HK-2 (cell line): ENCODE results near the gene U2AF2.

Experiments
- DNase-seq: peaks from one replicate; pipeline ENCODE4 v3.0.0-alpha.2; 2018; ENCODE audit not compliant: unreplicated experiment

The U2AF2 gene

GRCh38 chr19:55690109-55690768 lies 35.4 kb downstream of the U2AF2 start:
- DNase-seq = peak; percentile 59

DNA sequence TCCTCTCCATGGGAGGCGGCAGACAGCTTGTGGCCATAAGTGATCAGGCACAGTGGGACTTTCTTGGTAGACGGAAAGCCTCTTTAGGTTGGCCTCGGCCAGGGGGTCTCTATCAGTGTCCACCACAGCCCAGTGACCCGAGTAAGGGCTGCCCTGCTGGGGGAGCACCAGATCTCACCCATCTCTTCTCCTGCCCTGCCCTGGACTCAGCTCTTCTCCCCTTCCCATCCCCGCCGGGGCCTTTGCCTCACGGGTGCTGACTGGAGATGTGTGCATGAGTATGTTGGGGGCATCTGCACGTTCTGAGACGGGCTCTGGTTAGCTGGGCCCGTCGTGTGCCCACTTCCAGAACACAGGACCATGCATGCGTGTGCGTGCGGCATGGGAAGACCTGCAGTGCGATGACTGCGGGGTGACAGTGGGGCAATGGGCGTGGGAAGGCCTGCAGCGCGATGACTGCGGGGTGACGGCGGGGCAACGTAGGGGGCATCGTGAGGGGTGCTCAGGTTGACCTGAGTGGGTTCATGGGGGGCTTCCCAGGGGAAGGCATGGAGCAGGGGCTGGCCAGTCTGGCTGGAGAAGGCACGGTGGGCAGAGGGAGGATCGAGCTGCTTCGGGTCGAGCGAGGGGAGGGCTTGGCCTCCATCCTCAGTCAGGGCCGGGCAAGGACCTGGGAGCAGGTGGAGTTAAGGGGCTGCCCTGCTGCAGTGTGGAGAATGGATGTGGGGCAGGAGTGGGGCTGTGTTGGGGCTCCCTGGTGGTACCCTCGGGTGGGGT lies 36.1 kb downstream of the U2AF2 start:
- DNase-seq = no peak

GRCh38 chr19:55691561-55692481 lies 37.0 kb downstream of the U2AF2 start:
- DNase-seq = no peak

GRCh38 chr19:55692681-55693081 lies 37.8 kb downstream of the U2AF2 start:
- DNase-seq = no peak

DNA sequence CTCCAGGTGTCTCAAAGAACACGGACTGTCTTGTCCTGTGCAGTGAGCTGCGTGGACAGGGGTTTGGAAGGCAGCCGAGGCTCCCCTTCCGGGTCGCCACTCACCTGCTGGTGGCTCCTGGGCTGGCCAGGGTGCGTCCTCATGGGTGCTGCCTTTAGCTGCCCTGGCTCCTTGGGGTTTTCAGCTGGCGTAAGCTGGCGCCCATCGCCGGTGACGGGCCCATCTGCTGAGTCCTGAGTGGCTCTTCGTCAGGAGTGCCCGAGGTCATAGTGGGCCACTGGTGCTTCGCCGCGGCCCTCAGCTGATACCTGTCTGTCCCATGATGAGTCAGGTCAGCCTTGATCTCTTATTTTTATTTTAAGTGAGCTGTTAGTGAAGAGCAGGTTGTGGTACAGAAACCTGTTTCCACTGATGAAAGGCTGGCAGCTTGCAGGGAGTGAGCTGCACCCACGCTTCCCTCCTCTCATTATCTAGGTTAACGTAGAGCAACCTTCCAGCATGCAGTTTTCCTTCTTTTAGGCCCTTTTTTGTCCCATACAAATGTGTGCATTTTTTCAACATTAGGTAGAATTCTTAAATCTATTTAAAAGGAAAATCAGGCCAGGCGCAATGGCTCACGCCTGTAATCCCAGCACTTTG lies 38.6 kb downstream of the U2AF2 start:
- no peak for DNase-seq

DNA sequence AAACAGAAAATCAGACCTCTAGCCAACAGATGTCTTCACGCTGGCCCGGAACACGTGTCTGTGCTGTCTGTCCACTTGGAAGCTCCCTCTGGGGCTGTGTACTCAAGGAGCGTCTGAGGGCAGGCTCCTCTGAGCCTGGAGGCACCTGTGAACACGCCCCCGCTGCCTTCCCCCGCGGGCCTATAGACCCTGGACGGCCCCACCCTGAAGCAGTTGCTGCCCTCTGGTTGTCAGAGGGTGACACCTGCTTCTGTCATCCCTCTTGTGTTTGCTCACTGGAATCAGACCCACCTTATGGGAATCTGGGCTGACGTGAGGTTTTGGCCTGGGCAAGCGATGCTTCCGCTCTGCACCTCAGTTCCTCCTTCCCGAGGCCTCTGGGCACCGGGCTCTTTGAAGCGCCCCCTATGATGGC lies 39.4 kb downstream of the U2AF2 start:
- no peak for DNase-seq

DNA sequence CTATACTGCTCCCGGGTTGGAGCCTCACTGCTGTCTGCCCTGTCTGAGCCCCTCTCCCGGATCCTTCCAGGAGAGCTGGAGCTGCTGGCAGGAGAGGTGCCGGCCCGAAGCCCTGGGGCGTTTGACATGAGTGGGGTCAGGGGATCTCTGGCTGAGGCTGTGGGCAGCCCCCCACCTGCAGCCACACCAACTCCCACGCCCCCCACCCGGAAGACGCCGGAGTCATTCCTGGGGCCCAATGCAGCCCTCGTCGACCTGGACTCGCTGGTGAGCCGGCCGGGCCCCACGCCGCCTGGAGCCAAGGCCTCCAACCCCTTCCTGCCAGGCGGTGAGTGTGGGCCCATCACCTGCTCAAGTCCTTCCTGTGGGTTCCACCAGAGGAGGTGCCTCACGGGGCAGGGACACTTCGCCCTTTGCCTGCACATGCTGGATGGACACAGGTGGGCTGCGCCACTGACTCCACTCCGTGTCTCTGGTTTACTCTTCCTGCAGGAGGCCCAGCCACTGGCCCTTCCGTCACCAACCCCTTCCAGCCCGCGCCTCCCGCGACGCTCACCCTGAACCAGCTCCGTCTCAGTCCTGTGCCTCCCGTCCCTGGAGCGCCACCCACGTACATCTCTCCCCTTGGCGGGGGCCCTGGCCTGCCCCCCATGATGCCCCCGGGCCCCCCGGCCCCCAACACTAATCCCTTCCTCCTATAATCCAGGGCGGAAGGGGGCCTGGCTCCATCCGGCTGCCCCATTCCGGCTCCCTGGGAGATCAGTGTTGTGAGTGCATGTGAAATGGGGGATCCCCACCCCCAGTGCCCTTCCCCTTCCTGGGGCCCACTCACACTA lies 40.0 kb downstream of the U2AF2 start:
- DNase-seq = no peak

DNA sequence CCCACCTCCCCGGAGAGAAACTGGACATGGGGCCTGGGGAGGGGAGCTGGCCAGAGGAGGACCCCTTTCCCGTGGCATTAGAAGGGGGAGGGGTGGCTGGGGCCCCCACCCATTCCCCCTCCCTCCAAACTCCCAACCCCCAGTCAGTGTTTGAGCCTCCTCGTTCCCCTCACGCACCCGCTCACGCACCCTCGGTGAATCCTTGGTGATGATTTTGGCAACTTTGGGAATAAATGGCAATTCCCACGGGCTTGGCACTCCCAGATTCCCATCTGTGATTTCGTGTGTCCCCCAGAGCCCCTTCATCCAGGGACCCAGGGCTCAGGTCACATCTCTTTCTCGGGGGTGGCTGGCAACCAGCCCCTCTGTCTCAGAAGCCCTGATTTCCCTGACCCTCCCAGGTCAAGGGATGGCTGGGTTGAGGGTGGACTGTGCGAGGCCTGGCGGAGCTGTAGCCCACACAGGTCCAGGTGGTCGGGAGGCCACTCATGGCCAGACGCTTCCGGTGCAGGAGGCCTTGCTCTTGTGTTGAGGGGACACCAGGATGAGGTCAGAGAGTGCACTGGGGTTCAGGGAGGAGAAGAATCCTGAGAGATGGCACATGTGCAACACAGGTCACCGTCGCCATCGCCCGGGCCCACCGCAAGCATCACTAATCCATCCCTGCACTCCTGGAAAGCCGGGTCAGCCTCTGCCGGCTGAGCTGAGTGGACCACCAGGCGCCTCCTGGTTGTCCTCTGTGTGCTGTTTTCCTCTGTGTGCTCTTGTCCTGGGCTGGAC lies 40.9 kb downstream of the U2AF2 start:
- DNase-seq = no peak

DNA sequence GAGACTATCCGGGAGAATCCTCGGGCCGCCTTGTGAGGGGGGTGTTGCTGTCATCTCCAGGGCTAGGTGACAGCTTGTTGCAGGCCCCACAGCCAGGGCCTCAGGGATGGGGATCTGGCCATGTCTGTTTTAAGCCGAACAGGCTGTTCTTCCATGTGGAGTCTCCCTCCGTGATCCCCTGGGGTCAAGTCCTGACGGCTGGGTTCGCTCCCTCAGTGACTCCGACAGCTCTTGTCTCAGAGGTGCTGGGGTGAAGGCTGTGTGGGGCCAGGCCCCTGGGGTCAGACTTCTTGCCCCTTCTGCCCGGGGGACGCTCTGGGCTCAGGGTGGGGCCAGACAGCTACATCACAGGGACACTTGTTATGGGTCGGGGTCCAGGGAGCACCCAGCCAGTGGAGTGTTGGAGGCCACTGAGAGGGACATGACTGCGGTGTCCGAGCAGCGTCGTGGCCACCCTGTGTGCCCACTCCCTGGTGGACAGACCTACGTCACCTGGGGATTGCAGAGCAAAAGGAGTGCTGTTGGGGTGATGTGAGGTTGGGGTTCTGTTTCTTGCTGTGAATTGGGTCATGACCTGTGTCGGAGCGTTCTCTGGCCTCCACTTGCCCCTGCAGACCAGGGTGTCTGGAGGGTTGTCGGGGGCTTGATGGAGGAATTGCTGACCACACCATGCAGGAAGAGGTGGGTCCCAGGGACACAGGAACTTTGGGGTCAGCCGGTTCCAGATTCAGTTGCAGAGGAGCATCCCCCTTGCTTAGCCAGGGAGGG lies 41.6 kb downstream of the U2AF2 start:
- no peak for DNase-seq

GRCh38 chr19:55697069-55697440 lies 42.2 kb downstream of the U2AF2 start:
- DNase-seq = no peak

GRCh38 chr19:55697698-55698097 lies 42.9 kb downstream of the U2AF2 start:
- DNase-seq = no peak

DNA sequence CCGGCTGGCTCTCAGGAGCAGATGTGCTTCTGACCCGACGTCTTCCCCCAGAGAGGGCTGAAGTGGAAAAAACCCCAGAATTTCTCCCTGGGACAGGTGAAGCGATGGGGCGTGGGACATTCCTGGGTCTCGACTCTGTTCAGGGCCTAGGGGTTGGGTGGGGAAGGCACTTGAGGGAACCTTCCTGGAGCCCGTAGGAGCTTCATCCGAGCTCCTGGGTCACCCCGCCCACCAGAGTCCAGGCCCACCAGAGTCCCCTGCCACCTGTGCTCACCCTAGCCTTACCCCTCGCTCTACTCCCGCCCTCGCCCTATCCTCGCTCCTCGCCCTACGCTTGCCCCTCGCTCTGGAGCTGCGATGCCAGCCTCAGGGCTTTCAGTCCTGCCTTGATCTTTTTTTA lies 43.4 kb downstream of the U2AF2 start:
- no peak for DNase-seq

GRCh38 chr19:55699221-55699620 lies 44.4 kb downstream of the U2AF2 start:
- DNase-seq = no peak

GRCh38 chr19:55700813-55701212 lies 46.0 kb downstream of the U2AF2 start:
- no peak for DNase-seq

DNA sequence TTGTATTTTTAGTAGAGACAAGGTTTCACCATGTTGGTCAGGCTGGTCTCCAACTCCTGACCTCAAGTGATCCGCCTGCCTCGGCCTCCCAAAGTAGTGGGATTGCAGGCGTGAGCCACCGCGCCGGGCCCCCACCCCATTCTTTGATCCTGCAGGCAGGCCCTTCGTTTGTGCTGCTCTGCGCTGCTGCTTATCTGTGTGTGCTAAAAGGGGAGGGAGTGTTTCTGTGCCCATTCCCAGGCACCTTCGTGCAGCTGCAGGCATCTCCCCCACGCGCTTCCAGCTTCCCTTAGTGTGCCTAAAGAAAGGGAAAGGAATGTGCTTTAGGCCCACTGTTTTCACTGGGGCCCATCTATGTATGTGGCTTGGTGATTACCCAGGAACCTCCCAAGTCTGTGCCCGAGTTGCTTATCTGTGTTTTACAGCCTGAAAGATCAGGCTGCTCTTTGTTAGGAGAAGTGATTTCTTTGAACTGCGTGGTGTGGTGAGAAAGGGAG lies 47.3 kb downstream of the U2AF2 start:
- DNase-seq = no peak

DNA sequence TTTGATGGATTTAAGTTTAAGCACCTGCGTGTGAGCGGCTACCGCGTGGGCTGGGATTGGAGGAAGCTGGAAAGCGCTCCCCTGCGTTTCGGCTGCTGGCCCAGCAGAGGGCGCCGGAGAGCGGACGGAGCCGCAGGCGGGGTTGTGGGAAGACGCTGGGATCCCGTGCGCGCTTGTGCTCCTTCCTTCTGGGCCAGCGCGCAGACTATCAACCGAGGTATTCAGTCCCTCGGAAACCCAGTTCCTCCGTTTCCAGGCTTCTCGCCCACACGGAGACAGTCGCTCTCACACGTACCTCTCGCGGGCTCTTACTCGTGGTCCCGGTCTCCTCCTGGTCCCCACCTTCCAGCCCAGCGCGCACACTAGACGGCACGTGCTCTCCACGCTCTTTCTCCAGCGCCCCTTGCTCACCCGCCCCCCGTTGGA lies 49.0 kb downstream of the U2AF2 start:
- no peak for DNase-seq

GRCh38 chr19:55704494-55705245 lies 49.8 kb downstream of the U2AF2 start:
- no peak for DNase-seq

- DNase-seq = no peak
Measured at GRCh38 chr19:55705972-55706371, 51.1 kb downstream of the U2AF2 start.

- no peak for DNase-seq
Measured at GRCh38 chr19:55711719-55712118, 56.9 kb downstream of the U2AF2 start.
